Activated CD4-positive, alpha-beta memory T cell treated with anti-CD3 and anti-CD28 coated beads, Interleukin-2, amount 10 ng/mL, durations not matched to agents 7 days and 5 days (primary cell): ENCODE data around the gene CFAP107. TPM values are rescaled to one million over a fixed set of nuclear protein-coding genes. Genes with fewer than 3 reads are reported as not detected.
"Not testable (repeated sequence)": the region's sequence is repeated elsewhere in the genome, so short reads cannot be mapped to it uniquely, and the experiment has no call there.

Experiments
- CTCF ChIA-PET: fragments of 350-600 bp; sonication (Branson Sonifier 250); formaldehyde crosslinking; loops from one replicate; lab custom pipeline; 2021; ENCODE audit warnings: antibody characterized with exemption, inconsistent platforms; lab: Charles Lee
- POLR2A ChIA-PET: fragments of 350-600 bp; sonication (Branson Sonifier 250); formaldehyde crosslinking; loops from one replicate; lab custom pipeline; 2021; ENCODE audit warnings: antibody characterized with exemption; lab: Charles Lee
- DNase-seq: peaks from one replicate; pipeline ENCODE4 v3.0.0-alpha.2; 2020
- H3K27ac Mint-ChIP-seq: one replicate; pipeline ENCODE4 v1.8.0; 2021; ENCODE audit warnings: mild to moderate bottlenecking, mixed read lengths
- H3K27me3 Mint-ChIP-seq: one replicate; pipeline ENCODE4 v1.8.0; 2021; ENCODE audit warnings: mixed read lengths
- H3K36me3 Mint-ChIP-seq: one replicate; pipeline ENCODE4 v1.8.0; 2021; ENCODE audit warnings: low read depth, mixed read lengths
- H3K4me1 Mint-ChIP-seq: one replicate; pipeline ENCODE4 v1.8.0; 2021; ENCODE audit warnings: mixed read lengths
- H3K4me3 Mint-ChIP-seq: one replicate; pipeline ENCODE4 v1.8.0; 2021; ENCODE audit warnings: mild to moderate bottlenecking, mixed read lengths
- H3K9me3 Mint-ChIP-seq: one replicate; pipeline ENCODE4 v1.8.0; 2021; ENCODE audit warnings: mixed read lengths
- total RNA-seq, 2 experiments: library from RNA; stranded (reverse); gene quantifications; one replicate each; pipeline ENCODE4 v1.2.3, GENCODE V29; 2021

CFAP107 gene, protein sequence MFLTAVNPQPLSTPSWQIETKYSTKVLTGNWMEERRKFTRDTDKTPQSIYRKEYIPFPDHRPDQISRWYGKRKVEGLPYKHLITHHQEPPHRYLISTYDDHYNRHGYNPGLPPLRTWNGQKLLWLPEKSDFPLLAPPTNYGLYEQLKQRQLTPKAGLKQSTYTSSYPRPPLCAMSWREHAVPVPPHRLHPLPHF
- total RNA-seq: not detected

DNA sequence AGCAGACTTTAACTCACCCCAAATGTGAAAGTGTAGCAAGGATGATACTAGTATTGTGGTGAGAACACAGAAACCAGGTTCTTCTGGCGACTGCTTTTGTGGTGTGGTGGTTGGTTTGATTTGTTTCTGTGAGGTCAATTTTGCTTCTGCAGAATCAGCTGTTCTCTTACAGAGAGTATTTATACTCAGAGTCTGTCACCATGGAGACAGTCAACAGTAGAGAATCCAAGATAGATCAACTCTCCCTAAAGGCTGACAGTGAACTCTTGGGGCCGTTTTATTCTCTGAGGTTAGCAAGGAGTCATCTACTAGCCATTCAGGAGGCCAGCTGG is at the start of gene CFAP107:
CFAP107 (plus strand) TSS at position 209 of the 332 bp plus-strand sequence. CDS start 231 bp downstream, outside the sequence.
- DNase-seq: no peak
- Mint-ChIP-seq H3K27ac (no peak within 1 kb of the TSS), H3K36me3 (no peaks in the 10 kb centered on the region), H3K9me3 (peaks cover 12% of the 10 kb centered on the region), H3K4me3 (no peak within 1 kb of the TSS), H3K27me3 (peaks cover 23% of the 10 kb centered on the region), H3K4me1 (peaks cover 8% of the 10 kb centered on the region)
- CTCF ChIA-PET: no interaction called here
- POLR2A ChIA-PET: no interaction called here

DNA sequence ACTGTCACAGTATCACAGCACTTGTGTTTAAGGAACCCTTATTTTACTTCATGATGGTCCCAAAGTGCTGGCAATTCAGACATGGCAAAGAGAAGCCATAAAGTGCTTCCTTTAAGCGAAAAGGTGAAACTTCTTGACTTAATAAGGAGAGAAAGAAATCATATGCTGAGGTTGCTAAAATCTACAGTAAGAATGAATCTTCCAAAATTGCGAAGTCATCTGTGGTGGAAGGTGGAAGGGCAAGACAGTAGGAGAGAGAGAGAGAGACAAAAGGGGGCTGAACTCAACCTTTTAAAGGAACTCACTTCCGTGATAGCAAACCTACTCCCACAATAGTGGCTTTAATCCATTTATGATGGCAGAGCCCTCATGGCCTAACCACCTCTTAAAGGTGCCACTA is 49.3 kb upstream of the CFAP107 start:
- no peaks in the 10 kb centered on the region for H3K4me1 Mint-ChIP-seq
- no peak overlapping the region for H3K4me3 Mint-ChIP-seq
- no peak for DNase-seq
- peaks cover 3% of the 10 kb centered on the region for H3K9me3 Mint-ChIP-seq
- POLR2A ChIA-PET: no interaction called here
- no peak overlapping the region for H3K27ac Mint-ChIP-seq
- H3K27me3 Mint-ChIP-seq: peaks cover 26% of the 10 kb centered on the region
- no peaks in the 10 kb centered on the region for H3K36me3 Mint-ChIP-seq
- CTCF ChIA-PET: no interaction called here

DNA sequence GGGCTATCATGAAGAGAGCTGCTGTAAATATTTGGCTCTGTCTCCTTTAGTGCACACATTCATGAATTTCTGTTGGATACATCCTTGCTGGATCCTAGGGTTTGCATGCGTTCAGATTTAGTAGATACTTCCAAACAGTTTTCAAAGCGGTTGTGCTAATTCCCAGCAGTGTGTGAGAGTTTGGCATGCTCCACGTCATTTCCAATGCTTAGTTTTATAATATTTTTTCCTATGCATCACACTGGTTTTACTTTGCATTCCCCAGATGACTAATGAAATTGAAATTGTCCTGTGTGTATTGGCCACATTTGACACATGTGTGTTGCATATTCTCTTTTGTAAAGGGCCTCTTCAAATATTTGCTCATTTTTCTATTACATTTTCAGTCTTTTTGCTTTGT is 48.6 kb upstream of the CFAP107 start:
- no peaks in the 10 kb centered on the region for H3K36me3 Mint-ChIP-seq
- no peak for DNase-seq
- CTCF ChIA-PET: no interaction called here
- H3K27ac Mint-ChIP-seq: no peak overlapping the region
- no peaks in the 10 kb centered on the region for H3K4me1 Mint-ChIP-seq
- no peak overlapping the region for H3K4me3 Mint-ChIP-seq
- peaks cover 3% of the 10 kb centered on the region for H3K9me3 Mint-ChIP-seq
- peaks cover 20% of the 10 kb centered on the region for H3K27me3 Mint-ChIP-seq
- POLR2A ChIA-PET: no interaction called here

DNA sequence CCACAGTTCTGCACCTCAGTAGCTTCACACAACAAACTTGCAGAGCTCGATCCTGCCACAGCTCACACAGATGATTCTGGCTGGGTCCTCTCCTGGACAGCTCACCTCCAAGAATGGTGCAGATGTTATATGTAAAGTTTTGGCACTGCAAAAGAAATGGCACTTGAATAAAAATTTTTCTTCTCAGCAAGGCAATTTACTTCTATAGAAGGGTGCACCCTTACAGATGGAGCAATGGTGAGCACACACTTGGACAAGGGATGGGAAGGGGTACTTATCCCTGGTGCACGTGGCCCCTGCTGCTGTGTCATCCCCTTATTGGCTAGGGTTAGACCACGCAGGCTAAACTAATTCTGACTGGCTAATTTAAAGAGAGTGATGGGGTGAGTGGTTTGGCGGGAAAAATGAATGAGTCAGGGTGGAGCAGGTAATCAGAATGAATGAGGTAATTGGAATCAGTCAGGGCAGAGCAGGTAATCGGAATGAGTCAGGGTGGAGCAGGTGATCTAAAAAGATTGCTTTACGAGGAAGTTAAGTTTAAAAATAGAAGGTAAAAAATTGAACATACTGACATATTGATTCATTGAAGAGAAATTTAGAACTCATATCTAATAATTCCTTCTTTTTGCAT is 42.1 kb upstream of the CFAP107 start:
- CTCF ChIA-PET: interaction anchor here (1.4 kb wide), 1 partner anchor 45 kb away, joined by 4 read pairs; no protein-coding TSS in a partner anchor
- H3K4me1 Mint-ChIP-seq: no peaks in the 10 kb centered on the region
- peaks cover 14% of the 10 kb centered on the region for H3K27me3 Mint-ChIP-seq
- H3K36me3 Mint-ChIP-seq: no peaks in the 10 kb centered on the region
- H3K4me3 Mint-ChIP-seq: no peak overlapping the region
- POLR2A ChIA-PET: no interaction called here
- peaks cover 13% of the 10 kb centered on the region for H3K9me3 Mint-ChIP-seq
- no peak overlapping the region for H3K27ac Mint-ChIP-seq
- DNase-seq: no peak

DNA sequence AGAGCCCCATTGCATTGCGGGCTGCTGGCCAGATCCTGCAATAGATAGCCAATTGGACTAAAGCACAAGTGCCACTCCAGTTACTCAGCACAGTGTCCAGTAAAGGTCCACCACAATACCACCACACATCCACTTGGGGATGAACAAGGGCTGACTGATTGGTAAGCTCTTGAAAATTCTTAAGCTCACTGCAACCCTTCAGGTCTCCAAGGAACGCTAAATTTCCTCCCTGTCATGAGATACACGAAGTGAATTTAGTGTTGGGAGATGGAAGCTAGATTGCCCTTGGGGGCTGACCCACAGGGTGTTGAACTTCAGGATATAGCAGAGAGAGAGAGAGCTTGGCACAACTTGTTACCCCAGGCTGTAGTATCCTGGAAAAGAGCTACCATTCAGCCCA is 39.9 kb upstream of the CFAP107 start:
- DNase-seq: no peak
- Mint-ChIP-seq H3K36me3 (no peaks in the 10 kb centered on the region), H3K4me3 (no peak overlapping the region), H3K27me3 (peaks cover 21% of the 10 kb centered on the region), H3K4me1 (no peaks in the 10 kb centered on the region), H3K27ac (no peak overlapping the region), H3K9me3 (peaks cover 13% of the 10 kb centered on the region)
- ChIA-PET CTCF (no interaction called here), POLR2A (no interaction called here)

DNA sequence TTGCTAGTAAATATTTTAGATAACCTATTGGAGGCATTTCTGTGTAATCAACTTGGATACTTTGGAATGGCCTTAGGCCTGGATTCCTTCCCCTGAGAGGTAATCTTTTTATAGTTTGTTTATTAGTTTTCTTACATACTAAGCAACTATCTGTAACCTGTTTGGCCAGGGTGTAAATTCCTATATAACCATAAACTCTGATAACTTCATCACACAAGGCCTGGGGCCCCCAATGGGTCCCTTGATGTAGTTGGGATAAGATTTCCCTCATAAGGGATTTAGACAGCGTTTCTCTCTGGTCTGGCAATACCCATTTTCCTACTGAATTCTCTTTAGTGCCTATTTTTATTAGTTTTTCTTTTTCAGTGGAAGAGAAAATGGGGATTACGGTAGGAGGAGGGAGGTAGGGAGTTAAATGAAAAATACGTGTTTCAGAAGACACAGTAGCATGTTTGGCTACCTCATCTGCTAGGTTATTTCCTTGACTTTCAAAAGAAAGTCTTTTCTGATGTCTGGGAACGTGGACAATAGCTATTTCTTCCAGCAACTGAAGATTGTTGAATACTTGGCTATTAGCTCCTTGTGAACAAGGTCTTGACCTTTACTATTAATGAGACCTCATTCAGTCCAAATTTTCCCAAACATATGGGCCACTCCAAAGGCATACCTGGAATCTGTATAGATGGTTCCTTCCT is 37.5 kb upstream of the CFAP107 start:
- H3K4me3 Mint-ChIP-seq: no peak overlapping the region
- DNase-seq: no peak
- CTCF ChIA-PET: no interaction called here
- POLR2A ChIA-PET: no interaction called here
- H3K9me3 Mint-ChIP-seq: peaks cover 5% of the 10 kb centered on the region
- peaks cover 28% of the 10 kb centered on the region for H3K27me3 Mint-ChIP-seq
- H3K4me1 Mint-ChIP-seq: no peaks in the 10 kb centered on the region
- no peaks in the 10 kb centered on the region for H3K36me3 Mint-ChIP-seq
- H3K27ac Mint-ChIP-seq: no peak overlapping the region

DNA sequence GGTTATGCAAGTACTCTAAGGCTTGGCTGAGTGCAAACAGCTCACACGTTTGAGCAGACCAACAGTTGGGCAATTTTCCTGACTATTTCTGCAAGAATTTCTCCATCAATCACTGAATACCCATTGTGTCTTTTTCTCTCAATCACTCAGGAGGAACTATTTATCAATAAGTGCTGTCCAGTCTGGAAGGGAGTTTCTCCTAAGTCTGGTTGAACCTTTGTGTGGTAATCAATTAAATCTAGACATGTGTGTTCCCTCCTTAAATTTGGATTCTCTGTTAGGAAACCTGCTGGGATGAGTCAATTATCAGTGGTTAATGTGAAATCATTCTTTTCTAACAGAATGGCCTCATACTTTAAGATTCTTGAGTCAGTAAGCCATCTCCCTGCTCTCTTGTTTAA is 36.9 kb upstream of the CFAP107 start:
- CTCF ChIA-PET: no interaction called here
- peaks cover 30% of the 10 kb centered on the region for H3K27me3 Mint-ChIP-seq
- no peak for DNase-seq
- H3K4me1 Mint-ChIP-seq: no peaks in the 10 kb centered on the region
- no peak overlapping the region for H3K4me3 Mint-ChIP-seq
- POLR2A ChIA-PET: no interaction called here
- no peak overlapping the region for H3K27ac Mint-ChIP-seq
- no peaks in the 10 kb centered on the region for H3K36me3 Mint-ChIP-seq
- H3K9me3 Mint-ChIP-seq: peaks cover 3% of the 10 kb centered on the region

DNA sequence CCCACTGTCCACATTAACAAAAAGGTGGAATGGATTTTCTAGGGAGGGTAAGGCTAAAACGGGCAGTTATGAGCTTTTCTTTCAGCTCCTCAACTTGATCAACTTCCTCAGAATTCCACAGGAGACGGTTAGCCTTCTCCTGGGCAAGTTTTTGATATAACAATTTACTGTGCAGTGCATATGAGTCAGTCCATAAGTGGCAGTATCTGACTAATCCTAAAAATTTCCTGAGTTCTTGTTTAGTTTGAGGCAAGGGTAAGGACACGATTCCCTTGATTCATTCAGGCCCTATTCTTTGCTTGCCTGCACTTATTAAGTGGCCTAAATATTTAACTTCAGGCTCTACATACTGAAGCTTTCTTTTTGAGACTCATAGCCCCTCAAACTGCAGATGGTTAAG is 36.3 kb upstream of the CFAP107 start:
- H3K36me3 Mint-ChIP-seq: no peaks in the 10 kb centered on the region
- CTCF ChIA-PET: no interaction called here
- POLR2A ChIA-PET: no interaction called here
- H3K27ac Mint-ChIP-seq: no peak overlapping the region
- no peak for DNase-seq
- H3K4me1 Mint-ChIP-seq: no peaks in the 10 kb centered on the region
- H3K9me3 Mint-ChIP-seq: peaks cover 1% of the 10 kb centered on the region
- no peak overlapping the region for H3K4me3 Mint-ChIP-seq
- H3K27me3 Mint-ChIP-seq: peaks cover 30% of the 10 kb centered on the region

DNA sequence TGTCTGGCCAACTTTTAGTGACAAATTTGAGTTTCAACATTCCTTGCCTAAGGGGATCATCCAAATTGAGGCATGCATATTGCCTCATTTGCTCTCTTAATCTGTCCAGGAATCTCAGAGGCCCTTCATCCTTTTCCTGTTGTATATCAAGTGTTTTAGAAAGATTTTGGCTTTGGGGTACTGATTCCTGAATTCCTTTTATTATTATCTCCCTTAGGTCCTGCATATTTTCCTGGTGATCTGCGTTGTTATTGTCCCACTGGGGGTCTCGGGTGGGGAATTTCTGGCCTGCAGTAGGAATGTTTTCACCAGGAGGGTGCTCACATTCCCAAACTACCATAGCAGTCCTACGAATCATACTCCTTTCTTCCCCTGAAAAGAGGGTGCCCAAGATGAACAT is 34.5 kb upstream of the CFAP107 start:
- Mint-ChIP-seq H3K9me3 (no peaks in the 10 kb centered on the region), H3K27me3 (peaks cover 33% of the 10 kb centered on the region), H3K36me3 (no peaks in the 10 kb centered on the region), H3K4me3 (no peak overlapping the region), H3K27ac (no peak overlapping the region), H3K4me1 (no peaks in the 10 kb centered on the region)
- no peak for DNase-seq
- POLR2A ChIA-PET: no interaction called here
- CTCF ChIA-PET: no interaction called here

DNA sequence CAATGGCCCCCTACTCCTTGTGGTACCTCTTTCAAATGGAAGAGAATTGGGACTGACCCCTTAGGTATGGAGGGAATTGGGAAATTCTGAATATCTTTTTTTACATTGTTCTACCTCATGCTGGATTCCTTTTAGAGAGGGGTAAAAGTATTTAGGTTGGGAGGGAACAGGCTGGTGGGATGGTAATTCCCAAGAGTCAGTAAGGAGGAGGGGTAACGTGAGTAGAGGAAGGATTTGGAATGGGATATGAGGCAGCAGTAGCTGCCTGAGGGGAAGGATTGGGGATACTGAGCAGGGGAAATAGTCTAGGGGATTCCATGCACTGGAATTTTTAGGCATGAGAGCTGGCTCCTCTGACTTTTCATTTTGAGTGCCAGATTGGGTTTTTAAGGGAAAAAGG is 33.9 kb upstream of the CFAP107 start:
- H3K27ac Mint-ChIP-seq: no peak overlapping the region
- DNase-seq: no peak
- no peaks in the 10 kb centered on the region for H3K9me3 Mint-ChIP-seq
- CTCF ChIA-PET: no interaction called here
- H3K4me3 Mint-ChIP-seq: no peak overlapping the region
- POLR2A ChIA-PET: no interaction called here
- no peaks in the 10 kb centered on the region for H3K4me1 Mint-ChIP-seq
- no peaks in the 10 kb centered on the region for H3K36me3 Mint-ChIP-seq
- H3K27me3 Mint-ChIP-seq: peaks cover 31% of the 10 kb centered on the region

DNA sequence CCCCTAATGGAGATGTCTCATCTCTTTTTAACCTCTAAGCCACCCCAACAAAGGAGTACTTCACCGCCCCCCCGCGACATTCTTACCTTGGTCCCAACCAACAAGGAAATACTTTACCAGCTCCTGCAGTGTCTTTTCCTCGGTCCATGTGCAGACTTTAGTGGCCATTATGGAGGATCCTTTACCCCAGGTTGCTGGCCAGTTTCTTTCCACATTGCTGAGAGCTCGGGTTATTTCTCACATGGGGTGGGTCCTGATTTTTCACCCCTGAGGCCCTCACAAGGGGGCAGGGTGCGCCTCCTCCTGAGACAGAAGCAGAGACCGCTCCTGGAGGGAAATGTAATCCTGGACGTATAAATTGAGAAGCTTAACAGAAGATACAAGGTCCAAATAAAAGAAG is 33.1 kb upstream of the CFAP107 start:
- POLR2A ChIA-PET: no interaction called here
- no peaks in the 10 kb centered on the region for H3K9me3 Mint-ChIP-seq
- no peaks in the 10 kb centered on the region for H3K36me3 Mint-ChIP-seq
- H3K4me1 Mint-ChIP-seq: no peaks in the 10 kb centered on the region
- H3K27me3 Mint-ChIP-seq: peaks cover 28% of the 10 kb centered on the region
- CTCF ChIA-PET: no interaction called here
- no peak for DNase-seq
- H3K27ac Mint-ChIP-seq: no peak overlapping the region
- no peak overlapping the region for H3K4me3 Mint-ChIP-seq

DNA sequence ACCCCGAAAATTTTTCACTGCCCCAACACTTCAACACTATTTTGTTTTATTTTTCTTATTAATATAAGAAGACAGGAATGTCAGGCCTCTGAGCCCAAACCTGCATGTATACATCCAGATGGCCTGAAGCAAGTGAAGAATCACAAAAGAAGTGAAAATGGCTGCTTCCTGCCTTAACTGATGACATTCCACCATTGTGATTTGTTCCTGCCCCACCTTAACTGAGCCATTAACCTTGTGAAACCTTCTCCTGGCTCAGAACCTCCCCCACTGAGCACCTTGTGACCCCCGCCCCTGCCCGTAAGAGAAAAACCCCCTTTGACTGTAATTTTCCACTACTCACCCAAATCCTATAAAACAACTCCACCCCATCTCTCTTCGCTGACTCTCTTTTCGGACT is 32.3 kb upstream of the CFAP107 start:
- POLR2A ChIA-PET, H3K36me3 Mint-ChIP-seq, H3K27ac Mint-ChIP-seq, H3K4me3 Mint-ChIP-seq, DNase-seq, H3K4me1 Mint-ChIP-seq, H3K9me3 Mint-ChIP-seq, CTCF ChIA-PET: not testable (repeated sequence)
- peaks cover 28% of the 10 kb centered on the region for H3K27me3 Mint-ChIP-seq

DNA sequence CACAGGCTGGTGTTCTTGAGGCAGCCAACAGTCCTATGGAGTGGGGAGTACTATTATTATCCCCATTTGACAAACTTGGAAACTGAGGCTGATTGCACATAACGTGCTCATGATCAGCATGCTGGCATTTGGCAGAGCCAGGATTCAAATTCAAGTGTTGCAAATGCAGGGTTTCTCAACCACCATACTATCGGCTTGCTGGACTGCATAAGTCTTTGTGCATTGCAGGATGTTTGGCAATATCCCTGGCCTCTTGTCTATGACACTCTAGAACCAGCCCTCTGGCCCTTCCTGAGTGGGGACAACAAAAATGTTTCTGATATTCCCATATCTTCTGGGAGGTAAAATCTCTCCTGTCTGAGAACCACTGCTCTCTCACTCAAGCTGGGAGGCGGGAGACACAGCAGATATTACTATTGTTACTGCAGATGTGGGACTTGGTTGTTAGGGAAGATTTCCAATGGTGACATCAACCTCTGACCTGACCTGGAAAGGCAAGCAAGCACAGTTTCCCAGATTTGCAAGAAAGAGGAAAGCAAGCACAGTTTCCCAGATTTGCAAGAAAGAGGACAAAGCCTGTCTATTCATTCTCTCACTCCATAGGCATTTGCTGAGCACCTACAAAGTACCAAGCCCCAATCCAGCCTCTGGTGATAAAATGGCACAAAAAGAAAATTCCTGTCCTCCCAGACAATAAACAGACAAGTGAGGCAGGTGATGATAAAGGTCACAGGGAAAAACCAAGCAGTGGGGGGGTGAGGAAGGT is 31.1 kb upstream of the CFAP107 start:
- POLR2A ChIA-PET: no interaction called here
- Mint-ChIP-seq H3K9me3 (no peaks in the 10 kb centered on the region), H3K27ac (no peak overlapping the region), H3K4me3 (no peak overlapping the region), H3K36me3 (no peaks in the 10 kb centered on the region), H3K27me3 (peaks cover 27% of the 10 kb centered on the region), H3K4me1 (no peaks in the 10 kb centered on the region)
- CTCF ChIA-PET: no interaction called here
- DNase-seq: no peak
